GM21825 (cell line): ENCODE data around the gene FAM199X.
A peak's percentile ranks its signal among the peaks of the same experiment; 100 is the strongest.

ENCODE experiments used
- ATAC-seq: cut with Tn5 transposase; IDR thresholded peaks from one replicate; pipeline ENCODE4 v1.9.1; 2021; ENCODE audit warnings: mild to moderate bottlenecking, moderate library complexity; ENCODE audit not compliant: unreplicated experiment

The FAM199X gene

DNA sequence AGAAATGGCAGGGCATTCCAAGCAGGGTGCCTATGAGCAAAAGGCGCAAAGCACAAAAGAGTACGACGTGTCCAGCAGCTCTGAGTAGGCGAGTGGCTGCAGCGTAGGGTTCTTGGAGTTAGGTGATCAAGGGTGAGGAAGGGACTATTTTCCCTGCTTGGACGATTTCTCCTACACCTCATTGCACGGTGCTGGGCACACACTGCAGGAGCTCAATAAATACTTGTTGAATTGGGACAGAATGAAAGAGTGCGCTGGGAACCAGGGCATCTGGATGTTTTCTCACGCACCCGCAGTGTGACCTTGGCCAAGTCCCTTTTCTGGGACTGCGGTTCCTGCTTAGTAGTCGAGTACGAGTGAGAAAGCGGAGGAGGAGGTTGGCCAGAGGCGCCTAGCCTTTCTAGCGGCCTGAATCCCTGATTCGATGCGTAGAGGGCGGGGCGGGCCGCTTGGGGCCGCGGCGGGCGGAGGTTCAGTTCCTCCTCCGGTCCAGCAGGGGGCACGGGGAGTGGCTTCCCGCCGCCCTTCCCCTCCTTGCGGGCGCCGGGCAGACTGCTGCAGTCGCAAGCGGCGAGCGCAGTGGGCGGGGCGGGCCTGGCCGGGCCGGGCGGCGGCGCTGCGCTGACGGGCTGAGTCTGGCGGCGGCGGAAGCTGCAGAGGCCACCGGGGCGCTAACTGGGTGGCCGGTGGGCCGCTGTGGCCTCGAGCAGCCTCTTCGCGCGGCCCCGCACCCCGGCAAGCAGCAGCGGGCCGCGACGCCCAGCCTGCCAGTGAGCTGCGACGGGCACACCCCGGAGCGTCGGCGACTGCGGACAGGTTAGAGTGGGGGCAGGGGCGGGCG, at the start of gene FAM199X:
Gene FAM199X (plus strand): TSS at position 560 of the 841 bp plus-strand sequence. CDS start 333 bp downstream, outside the sequence.
- ATAC-seq: peak; percentile 97

DNA sequence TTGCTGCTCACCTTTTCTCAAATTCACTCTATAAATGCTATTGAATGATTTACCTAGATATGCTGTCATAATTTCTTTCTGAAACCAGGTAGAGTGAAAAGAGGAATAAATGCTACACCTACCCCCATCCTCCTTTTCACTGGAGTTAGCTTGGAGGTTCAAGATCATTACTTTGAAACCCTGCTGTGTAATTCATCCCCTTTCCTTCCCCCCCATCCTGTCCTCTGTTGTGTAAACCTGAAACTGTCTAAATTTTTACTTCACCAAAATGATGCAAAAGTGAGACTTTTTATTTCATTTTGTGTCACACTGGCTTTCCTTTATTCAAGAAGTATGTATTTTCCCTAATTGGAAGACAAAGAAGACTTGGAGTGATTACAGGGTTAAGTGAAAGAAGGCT, 48.5 kb upstream of the FAM199X start:
- ATAC-seq: no peak

DNA sequence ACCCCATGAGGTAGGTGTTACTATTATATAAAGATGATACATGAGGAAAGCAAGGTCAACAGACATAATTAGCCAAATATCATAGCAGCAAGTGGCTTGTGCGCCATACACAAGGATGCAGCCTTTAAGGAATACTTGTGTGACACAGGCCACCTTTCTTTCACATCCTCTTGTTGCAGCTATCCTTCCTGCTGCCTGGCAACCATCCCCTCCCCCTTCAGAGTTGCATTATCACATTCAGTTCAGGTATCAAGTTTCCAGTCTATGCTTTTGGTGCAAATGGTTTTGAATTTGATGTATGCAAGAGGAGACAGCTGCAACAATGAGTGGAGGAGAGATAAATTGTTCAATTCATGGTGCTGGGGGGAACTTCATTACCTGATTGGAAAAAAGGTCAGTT, 47.5 kb upstream of the FAM199X start:
- no peak for ATAC-seq

DNA sequence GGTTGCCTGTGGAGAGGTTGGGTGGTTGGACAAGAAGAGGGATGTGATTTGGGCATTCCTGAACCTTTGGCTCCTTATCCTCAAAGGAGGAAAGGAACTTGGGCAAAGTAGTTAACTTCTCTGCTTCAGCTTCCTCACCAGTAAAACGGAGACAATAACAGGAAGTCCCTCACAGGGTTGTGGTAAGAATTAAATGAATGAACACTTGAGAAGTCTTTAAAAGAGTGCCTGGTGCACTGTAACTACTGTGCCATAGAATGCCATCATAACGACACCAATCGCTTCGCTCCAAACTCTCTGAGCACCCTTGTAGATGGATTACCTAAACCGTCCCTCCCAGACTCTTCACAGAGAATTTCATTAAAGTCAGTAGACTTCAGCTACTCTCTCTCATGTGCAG, 43.4 kb upstream of the FAM199X start:
- ATAC-seq: peak; percentile 66

DNA sequence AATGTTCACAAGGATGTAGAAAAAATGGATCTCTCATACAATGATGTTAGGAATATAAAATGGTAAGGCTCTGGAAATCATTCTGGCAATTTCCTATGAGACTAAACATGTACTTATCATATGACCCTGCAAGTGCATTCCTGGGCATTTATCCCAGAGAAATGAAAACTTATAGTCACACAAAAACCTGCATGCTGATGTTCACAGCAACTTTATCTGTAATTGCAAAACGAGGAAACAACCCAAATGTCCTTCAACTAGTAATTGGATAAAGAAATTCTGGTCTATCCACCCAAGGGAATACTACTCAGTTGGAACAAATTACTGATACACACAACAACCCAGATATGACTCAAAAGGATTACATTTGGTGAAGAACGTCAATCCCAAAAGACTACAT, 39.4 kb upstream of the FAM199X start:
- ATAC-seq: no peak

DNA sequence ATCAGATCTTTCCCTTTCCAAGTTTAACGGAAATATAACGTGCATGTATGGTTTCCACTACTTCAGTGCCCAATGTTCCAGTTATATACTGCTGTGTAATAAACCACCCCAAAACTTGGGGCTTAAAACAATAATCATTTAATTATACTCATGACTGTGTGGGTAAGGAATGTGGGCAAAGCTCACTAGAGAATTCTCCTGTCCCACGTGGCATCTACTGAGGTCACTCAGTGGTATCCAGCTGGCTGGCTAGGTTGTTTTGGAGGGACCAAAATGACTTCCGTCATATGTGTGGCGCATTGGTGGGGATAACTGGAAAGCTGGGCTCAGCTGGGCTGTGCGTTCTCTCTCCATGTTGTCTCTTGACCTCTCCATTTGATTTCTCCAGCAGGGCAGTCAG, 35.4 kb upstream of the FAM199X start:
- no peak for ATAC-seq

DNA sequence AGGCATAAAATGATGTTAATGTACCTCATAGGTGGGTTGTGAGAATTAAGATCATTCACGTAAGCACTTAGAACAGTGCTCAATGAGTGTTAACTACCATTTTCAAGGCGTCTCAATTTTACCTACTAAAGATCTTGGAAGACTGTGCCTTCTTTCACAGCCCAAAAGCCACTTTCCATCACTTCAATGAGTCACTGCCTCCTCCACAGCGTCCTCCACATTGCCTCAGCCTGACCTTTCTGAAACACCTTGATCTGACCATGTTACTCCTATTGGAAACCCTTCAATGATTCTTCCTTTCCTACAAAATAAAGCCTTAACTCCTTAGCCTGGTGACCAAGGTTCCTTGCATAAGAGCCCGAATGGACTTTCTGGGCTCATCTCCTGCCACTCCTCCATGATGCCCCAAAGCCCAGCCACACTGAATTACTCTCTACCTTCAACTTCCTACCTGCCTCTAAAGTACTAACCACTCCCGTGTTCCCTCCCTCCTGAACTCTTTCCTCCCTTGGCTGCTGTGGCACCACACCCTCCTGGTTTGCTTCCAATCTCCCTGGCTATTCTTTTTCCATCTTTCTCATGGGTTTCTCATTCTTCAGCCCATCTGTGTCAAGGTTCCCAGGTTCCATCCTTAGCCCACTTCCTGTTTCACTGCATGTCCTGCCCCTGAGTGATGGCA, 31.5 kb upstream of the FAM199X start:
- no peak for ATAC-seq

DNA sequence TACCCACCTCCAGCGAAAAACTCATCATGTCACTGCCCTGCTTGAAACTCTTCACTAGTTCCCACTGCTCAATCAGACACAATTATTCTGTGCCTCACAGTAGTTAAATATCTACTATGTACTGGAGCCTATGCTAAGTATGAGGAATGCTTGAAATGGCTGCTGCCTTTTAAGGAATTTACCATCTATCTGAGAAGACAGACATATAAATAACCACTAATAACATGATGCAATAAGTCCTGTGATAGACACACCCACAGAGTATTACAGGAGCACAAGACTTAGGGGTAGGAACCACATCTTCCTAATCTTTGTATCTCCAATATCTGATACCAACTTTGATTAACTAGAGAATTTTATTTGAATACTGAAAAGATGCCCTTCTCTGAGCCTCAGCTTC, 30.6 kb upstream of the FAM199X start:
- ATAC-seq: no peak

DNA sequence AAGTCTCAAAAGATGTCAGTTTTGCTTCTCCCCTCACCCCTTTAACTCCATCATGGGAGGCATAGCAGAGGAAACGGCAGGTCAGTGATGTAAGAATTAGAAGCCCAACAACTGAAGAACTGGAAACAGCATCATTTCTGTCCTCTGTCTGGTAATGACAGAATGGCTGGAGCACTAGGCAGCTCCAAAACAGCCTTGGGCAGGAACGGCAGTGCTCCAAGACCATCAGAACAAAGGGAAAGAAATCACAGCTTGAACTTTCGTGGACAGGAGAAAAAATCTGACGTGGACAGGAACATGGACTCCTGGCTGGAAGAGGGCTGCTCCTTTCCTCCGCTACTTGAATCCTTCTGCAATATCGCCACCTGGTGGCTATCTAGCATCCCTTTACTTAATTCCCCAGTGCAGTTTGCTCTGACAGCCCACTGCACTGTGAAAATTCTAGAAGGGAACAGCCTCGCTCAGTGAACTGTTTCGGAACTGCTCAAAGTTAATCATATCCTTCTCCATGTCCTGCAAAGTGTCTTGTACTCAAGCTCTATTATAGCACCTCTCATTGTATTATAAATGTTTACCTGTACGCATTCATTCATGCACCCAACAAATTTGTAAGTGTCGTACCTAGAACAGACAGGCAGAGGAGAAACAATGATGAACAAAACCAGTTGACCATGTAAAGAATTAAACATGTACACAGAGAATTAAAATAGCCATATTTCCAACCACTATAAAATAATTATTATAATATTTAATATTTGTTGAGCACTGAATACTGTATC, 29.8 kb upstream of the FAM199X start:
- ATAC-seq: peak; percentile 88

DNA sequence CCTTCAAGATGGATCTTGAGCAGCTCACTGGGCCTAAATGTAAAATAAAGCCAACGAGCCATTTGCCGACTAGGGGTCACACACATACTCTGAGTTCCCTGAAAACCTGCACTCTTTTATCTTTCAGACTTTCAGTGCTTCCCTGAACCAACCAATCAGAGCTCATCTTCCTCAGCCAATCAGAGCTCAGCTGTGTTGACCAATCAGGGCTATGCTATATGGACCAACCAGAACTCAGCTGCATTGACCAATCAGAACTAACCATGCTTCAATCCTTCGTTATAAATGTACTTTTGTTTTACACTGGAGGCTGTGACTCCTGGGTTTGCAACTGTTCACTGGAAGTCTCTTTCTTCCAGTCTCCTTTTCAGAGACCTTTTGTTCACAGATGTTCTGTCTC, 28.8 kb upstream of the FAM199X start:
- no peak for ATAC-seq

DNA sequence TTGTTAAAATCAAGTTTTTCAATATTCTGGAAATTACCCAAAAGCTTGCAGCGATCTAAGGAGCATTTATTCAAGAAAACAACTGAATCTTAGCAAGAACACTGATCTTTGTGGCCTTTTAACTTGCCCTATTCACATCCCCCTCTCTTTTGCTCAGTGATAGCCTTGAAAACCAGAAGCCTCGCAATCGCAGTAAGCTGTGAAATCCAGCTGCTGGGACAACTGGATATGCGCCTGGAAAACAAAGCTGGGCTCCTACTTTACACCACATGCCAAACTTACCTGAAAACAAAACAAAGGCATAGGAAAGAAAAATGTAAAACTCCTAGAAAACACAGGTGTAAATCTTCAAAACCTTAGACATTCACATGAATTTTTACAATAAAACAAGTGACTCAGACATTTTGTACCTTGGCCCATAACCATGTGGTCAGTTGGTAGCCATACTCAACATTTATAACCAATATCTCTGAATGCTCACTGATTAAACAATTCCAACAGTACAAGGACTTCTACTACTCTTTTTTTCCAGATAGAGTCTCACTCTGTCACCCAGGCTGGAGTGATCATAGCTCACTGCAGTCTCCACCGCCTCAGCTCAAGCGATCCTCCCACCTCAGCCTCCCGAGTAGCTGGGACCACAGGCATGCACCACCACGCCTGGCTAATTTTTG, 25.0 kb upstream of the FAM199X start:
- ATAC-seq: no peak

DNA sequence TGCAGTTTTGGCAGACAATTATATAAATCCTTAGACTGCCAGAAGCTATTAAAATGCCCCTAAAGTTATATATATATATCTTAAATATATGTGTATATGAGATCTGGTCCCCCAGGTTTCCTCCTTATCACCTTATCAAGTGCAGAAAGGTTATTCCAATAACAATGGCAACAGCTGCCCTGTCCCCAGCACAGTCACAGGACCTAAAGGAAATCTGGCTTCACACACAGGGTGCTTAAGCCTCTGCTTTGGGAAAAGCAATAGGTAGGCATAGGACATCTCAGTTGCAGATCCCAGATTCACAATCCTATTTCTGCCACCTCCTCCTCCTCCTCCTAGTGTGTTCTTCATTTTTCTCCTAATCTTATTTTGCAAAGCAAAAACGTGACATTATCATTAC, 15.2 kb upstream of the FAM199X start:
- ATAC-seq: no peak

DNA sequence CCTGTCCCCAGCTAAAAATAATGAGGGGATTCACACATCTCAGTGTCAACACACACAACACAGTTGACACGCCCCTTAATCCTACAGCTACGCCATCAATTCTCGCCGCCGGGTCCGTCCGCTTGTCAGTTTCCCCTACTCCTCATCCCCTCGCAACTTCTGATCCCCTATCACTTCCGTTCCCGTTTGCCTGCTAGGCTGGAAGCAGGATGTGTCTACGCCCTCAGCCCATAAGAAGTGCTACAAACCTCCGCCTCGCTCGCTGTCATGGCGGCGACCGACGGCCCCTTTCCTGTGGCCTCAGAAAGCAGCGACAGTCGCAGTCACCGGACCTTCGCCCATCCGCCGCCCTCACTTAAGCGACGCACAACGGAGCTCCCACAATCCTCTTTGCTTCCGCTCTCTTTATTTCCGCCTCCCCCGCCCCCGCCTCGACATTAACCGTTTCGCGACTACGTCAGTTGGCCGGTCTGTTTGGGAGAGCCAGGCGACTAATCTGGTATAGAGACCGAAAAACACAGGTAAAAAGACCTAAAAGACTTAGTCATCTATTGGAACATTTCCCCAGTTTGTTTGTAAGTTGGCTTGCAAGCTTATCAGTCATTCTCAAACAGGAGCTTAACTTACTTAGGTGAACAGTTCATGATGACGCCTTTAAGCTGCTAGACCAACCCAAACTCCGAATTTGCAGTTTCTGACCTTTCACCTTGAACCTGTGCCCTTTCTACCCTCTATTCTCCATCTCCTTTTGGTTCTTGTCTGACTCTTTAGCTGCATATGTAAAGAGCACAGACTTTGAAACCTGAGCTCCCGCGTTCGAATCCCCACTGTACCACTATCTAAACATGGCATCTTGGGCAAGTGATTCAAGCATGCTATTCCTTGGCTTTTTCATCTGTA, 9.4 kb upstream of the FAM199X start, which contains the start of gene SLC25A53:
Gene SLC25A53 (minus strand): TSS at position 380 of the 900 bp plus-strand sequence. CDS start 51,752 bp downstream, outside the sequence.
- ATAC-seq: peak; percentile 87

DNA sequence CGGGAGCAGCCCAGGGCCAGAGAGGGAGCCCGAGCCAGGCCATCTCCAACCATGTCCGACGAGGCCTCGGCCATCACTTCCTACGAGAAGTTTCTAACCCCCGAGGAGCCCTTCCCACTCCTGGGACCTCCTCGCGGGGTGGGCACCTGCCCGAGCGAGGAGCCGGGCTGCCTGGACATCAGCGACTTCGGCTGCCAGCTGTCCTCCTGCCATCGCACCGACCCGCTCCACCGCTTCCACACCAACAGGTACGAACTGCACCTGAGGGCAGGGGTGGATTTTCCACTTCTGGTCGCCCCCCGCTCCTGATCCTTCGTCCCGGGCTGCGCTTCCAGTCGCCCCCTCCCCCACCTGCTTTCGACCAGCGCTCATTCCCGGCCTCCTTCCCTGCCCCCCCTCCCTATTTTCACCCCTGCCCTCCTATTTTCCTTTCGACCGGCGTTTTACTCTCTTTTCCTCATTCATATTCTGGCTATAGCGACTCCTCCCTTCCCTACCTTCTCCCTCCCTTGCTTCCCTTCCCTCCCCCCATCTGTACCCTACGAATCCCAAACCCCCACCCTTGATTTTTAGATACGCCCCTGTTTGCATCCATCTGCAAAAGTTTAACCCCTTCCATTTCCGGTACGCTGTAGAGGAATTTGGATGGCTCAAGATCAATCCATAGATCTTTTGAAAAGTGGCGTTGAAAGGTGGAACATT, 633 bp downstream of the FAM199X start:
- no peak for ATAC-seq

DNA sequence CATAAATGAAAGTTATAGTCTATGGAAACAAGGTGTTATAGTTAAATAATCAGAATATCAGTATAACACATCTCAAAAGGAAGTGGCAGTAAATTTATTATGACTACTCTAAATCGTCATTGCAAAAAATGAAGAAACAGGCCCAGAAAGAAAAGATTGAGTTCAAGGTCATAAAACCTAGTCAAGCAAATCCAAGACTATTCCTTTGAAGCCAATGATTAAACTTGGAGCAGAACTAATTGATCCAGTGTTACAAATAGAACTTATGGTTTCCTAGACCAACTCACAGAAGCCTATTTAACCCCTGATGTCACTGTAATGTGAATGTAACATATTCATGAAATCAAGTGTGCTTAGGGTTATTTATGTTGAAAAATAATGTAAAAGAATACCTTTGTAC, 1.9 kb downstream of the FAM199X start:
- ATAC-seq: no peak

DNA sequence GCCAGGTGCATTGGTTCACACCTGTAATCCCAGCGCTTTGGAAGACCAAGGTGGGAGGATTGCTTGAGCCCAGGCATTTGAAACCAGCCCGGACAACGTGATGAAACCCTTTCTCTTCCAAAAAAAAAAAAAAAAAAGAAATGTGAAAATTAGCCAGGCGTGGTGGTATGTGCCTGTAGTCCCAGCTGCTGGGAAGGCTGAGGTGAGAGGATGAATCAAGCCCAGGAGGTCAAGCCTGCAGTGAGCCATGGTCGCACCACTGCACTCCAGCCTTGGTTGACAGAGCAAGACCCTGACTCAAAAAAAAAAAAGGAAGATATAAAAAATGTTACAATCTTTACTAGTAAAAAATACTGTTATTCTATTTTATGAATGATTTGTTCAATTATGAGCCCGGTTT, 5.9 kb downstream of the FAM199X start:
- ATAC-seq: no peak

DNA sequence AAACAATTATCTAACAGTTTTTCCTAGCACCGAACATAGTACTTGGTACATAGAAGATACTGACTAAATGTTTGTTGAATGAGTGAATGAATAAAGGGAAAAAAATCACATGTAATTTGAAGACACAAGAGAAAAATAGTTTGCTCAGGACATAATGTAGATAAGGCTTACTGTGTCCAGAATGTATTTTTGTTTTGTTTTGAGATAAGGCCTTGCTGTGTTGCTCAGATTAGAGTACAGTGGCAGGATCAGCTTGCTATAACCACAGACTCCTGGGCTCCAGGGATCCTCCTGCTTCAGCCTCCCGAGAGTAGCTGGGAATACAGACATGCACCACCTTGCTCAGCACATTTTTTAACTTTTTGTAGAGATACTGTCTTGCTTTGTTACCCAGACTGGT, 6.5 kb downstream of the FAM199X start:
- no peak for ATAC-seq

DNA sequence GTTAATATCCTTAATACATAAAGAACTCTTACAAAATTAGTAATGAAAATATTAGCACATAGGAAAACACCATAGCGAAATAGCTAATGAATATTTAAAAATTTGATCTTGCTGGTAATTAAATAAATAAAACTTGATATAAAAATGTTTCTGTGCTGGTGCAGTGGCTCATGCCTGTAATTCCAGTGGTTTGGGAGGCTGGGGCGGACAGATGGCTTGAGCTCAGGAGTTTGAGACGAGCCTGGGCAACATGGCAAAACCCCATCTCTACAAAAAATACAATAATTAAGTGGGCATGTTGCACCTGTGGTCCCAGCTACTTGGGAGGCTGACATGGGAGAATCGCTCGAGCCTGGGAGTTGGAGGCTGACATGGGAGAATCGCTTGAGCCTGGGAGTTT, 7.6 kb downstream of the FAM199X start:
- no peak for ATAC-seq

DNA sequence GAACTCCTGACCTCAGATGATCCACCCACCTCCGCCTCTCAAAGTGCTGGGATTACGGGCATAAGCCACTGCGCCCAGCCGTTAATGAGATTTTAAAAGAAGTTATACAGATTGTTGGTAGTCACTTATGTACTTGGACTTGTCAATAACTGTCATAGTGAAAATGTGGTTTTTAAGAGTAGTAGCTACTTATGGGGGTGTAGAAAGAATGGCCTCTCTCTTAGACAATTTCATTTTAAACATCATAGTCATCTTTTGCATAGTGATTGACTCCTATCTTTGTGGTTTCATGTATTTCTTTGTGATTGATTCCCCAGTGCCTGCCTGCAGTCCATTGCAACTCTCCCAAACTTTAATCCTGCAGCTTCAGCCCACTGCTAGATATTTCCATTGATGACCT, 17.4 kb downstream of the FAM199X start:
- no peak for ATAC-seq
